Neural cell (in vitro differentiated cells): ENCODE data around the gene KRT40. TPM values are rescaled to one million over a fixed set of nuclear protein-coding genes. Genes with fewer than 3 reads are reported as not detected.
A peak's percentile ranks its signal among the peaks of the same experiment; 100 is the strongest.

ENCODE experiments used
- H2AFZ ChIP-seq: fragments of 200-600, 300-800 bp; sonication (generic), shearing (Covaris generic); 2 replicates; pipeline ENCODE4 v1.6.0; 2014; ENCODE audit warnings: low read depth, mild to moderate bottlenecking, antibody characterized with exemption, low read length, moderate library complexity
- H3F3A ChIP-seq: fragments of 200-600 bp; shearing (Covaris generic); 2 replicates; pipeline ENCODE4 v1.6.1; 2016; ENCODE audit warnings: mild to moderate bottlenecking, moderate library complexity, mixed read lengths, antibody characterized with exemption, low read length; ENCODE audit not compliant: insufficient read depth, poor library complexity, severe bottlenecking
- H3K27ac ChIP-seq: fragments of 200-600, 300-800 bp; sonication (generic), shearing (Covaris generic); 2 replicates; pipeline ENCODE4 v1.5.1; 2014; ENCODE audit warnings: mild to moderate bottlenecking, low read length, moderate library complexity
- H3K27me3 ChIP-seq: fragments of 300-800, 200-600 bp; sonication (generic), shearing (Covaris generic); 2 replicates; pipeline ENCODE4 v1.6.0; 2014; ENCODE audit warnings: mild to moderate bottlenecking, low read depth, low read length, moderate library complexity; ENCODE audit not compliant: insufficient read depth
- H3K36me3 ChIP-seq: fragments of 300-800, 200-600 bp; sonication (generic), shearing (Covaris generic); 2 replicates; pipeline ENCODE4 v1.5.1; 2014; ENCODE audit warnings: mild to moderate bottlenecking, antibody characterized with exemption, low read length, moderate library complexity; ENCODE audit not compliant: insufficient read depth
- H3K4me2 ChIP-seq: fragments of 300-800, 200-600 bp; sonication (generic), shearing (Covaris generic); 2 replicates; pipeline ENCODE4 v1.6.0; 2014; ENCODE audit warnings: mild to moderate bottlenecking, low read length
- H3K4me3 ChIP-seq: fragments of 300-800, 200-600 bp; sonication (generic), shearing (Covaris generic); 2 replicates; pipeline ENCODE4 v1.5.1; 2014; ENCODE audit warnings: mild to moderate bottlenecking, low read length, moderate library complexity
- H3K79me2 ChIP-seq: fragments of 200-600 bp; shearing (Covaris generic); replicated peaks from 2 replicates; pipeline ENCODE4 v1.6.0; 2014; ENCODE audit warnings: mild to moderate bottlenecking, low read length, moderate library complexity; ENCODE audit not compliant: insufficient read depth
- H3K9ac ChIP-seq: fragments of 300-800, 200-600 bp; sonication (generic), shearing (Covaris generic); 2 replicates; pipeline ENCODE4 v1.6.1; 2016; ENCODE audit warnings: mild to moderate bottlenecking, low read length, mixed read lengths
- H3K9me2 ChIP-seq: fragments of 200-600 bp; shearing (Covaris generic); 2 replicates; pipeline ENCODE4 v1.6.1; 2016; ENCODE audit warnings: mild to moderate bottlenecking, low read length, mixed read lengths; ENCODE audit not compliant: insufficient read depth
- H3K9me3 ChIP-seq: fragments of 200-600, 300-800 bp; sonication (generic), shearing (Covaris generic); 2 replicates; pipeline ENCODE4 v1.6.1; 2016; ENCODE audit warnings: mild to moderate bottlenecking, mixed run types, low read length, moderate library complexity, mixed read lengths
- H4K20me1 ChIP-seq: fragments of 200-600 bp; shearing (Covaris generic); 2 replicates; pipeline ENCODE4 v1.6.1; 2016; ENCODE audit warnings: mild to moderate bottlenecking, mixed run types; ENCODE audit not compliant: insufficient read depth
- CTCF ChIP-seq: fragments of 450-650 bp; IDR thresholded peaks from 2 replicates; pipeline ENCODE4 v1.5.1; 2014; ENCODE audit warnings: antibody characterized with exemption, mild to moderate bottlenecking, moderate library complexity; ENCODE audit not compliant: poor library complexity, severe bottlenecking
- EP300 ChIP-seq: fragments of 450-650 bp; conservative IDR thresholded peaks from 2 replicates; pipeline ENCODE4 v1.6.1; 2014; ENCODE audit warnings: antibody characterized with exemption, mild to moderate bottlenecking, moderate library complexity; ENCODE audit not compliant: poor library complexity, severe bottlenecking
- EZH2 ChIP-seq: fragments of 200-600, 300-800 bp; shearing (Covaris generic), sonication (generic); IDR thresholded peaks from 2 replicates; pipeline ENCODE4 v1.6.1; 2014; ENCODE audit warnings: antibody characterized with exemption, low read length, borderline replicate concordance, mild to moderate bottlenecking; ENCODE audit not compliant: insufficient read depth, poor library complexity, severe bottlenecking
- MXI1 ChIP-seq: fragments of 450-650 bp; conservative IDR thresholded peaks from 2 replicates; pipeline ENCODE4 v1.6.1; 2014; ENCODE audit warnings: antibody characterized with exemption, mild to moderate bottlenecking; ENCODE audit not compliant: poor library complexity, severe bottlenecking
- POLR2AphosphoS5 ChIP-seq: IDR thresholded peaks from 2 replicates; pipeline ENCODE4 v1.6.1; 2012
- RAD21 ChIP-seq: fragments of 450-650 bp; conservative IDR thresholded peaks from 2 replicates; pipeline ENCODE4 v1.6.1; 2014; ENCODE audit warnings: antibody characterized with exemption, mild to moderate bottlenecking, moderate library complexity
- REST ChIP-seq: IDR thresholded peaks from 2 replicates; pipeline ENCODE4 v1.6.1; 2012; ENCODE audit warnings: borderline replicate concordance
- SMC3 ChIP-seq: fragments of 450-650 bp; conservative IDR thresholded peaks from 2 replicates; pipeline ENCODE4 v1.6.1; 2014; ENCODE audit warnings: antibody characterized with exemption, mild to moderate bottlenecking, moderate library complexity; ENCODE audit not compliant: poor library complexity
- TAF1 ChIP-seq: IDR thresholded peaks from 2 replicates; pipeline ENCODE4 v1.6.1; 2012; ENCODE audit warnings: low read depth
- polyA plus RNA-seq: library from polyadenylated mRNA; depleted of rRNA; stranded (reverse); fragments of >200 nt; gene quantifications from 2 replicates; pipeline ENCODE4 v1.2.3, GENCODE V29; 2014

The KRT40 gene
- polyA plus RNA-seq, 1 donor from 2014 or later: not detected

DNA sequence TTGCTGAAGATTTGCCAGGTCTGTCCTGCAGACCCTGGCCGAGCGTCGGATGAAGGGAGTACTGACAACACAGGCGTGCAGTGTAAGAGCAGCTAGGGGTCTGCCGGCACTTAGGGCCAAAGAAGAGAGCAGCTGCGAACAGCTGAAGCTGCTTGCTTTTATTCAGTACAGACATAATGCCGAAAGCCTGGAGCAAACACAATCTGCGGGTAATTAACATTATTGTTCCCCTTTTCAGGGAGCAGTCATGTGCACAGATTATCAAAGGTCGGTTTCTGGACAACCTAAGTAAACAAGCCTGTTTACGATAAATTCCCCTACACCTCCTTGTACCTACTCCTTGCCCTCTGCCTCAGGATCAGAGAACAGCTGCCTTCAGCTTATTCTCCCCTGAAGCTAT lies 34.7 kb downstream of the KRT40 start:
- H3F3A ChIP-seq: no peaks in the 10 kb centered on the region
- H3K4me2 ChIP-seq: no peak overlapping the region
- no peak overlapping the region for H3K27ac ChIP-seq
- H3K27me3 ChIP-seq: no peaks in the 10 kb centered on the region
- H3K9me2 ChIP-seq: no peaks in the 10 kb centered on the region
- H3K9ac ChIP-seq: no peak overlapping the region
- no peaks in the 10 kb centered on the region for H3K36me3 ChIP-seq
- H3K9me3 ChIP-seq: no peaks in the 10 kb centered on the region
- peak overlapping the region; percentile 6 for H2AFZ ChIP-seq
- H3K4me3 ChIP-seq: peak overlapping the region; percentile 7
- no peaks in the 10 kb centered on the region for H4K20me1 ChIP-seq
- TF ChIP-seq POLR2AphosphoS5: no peak
- no peak for TF ChIP-seq MXI1
- no peak for TF ChIP-seq CTCF
- no peak for TF ChIP-seq RAD21
- no peak for TF ChIP-seq SMC3
- TF ChIP-seq EP300: no peak
- no peak for TF ChIP-seq REST
- no peak for TF ChIP-seq EZH2
- TF ChIP-seq TAF1: no peak
- no peaks in the 10 kb centered on the region for H3K79me2 ChIP-seq

GRCh38 chr17:40947929-40948328 lies 36.2 kb downstream of the KRT40 start:
- H3K4me2 ChIP-seq: no peak overlapping the region
- TF ChIP-seq EP300 (no peak), EZH2 (no peak), SMC3 (no peak), CTCF (no peak), MXI1 (no peak), POLR2AphosphoS5 (no peak), REST (no peak), RAD21 (no peak), TAF1 (no peak)

More at GRCh38 chr17:40947929-40948328, 36.2 kb downstream of the KRT40 start:
- no peak overlapping the region for H3K4me3 ChIP-seq
- H3K27ac ChIP-seq: no peak overlapping the region
- no peaks in the 10 kb centered on the region for H3K36me3 ChIP-seq
- H4K20me1 ChIP-seq: no peaks in the 10 kb centered on the region
- no peaks in the 10 kb centered on the region for H3K27me3 ChIP-seq
- no peaks in the 10 kb centered on the region for H3K9me2 ChIP-seq
- H3F3A ChIP-seq: no peaks in the 10 kb centered on the region
- H2AFZ ChIP-seq: no peak overlapping the region
- no peak overlapping the region for H3K9ac ChIP-seq
- H3K9me3 ChIP-seq: no peaks in the 10 kb centered on the region
- no peaks in the 10 kb centered on the region for H3K79me2 ChIP-seq
